Activated CD8-positive, alpha-beta memory T cell treated with anti-CD3 and anti-CD28 coated beads, Interleukin-2, amount 10 ng/mL, durations not matched to agents 7 days and 5 days (primary cell): ENCODE measurements around the gene INA. TPM values are rescaled to one million over a fixed set of nuclear protein-coding genes. Genes with fewer than 3 reads are reported as not detected.

Experiments
- ATAC-seq: fragments of 150-1000 bp; cut with Tn5 transposase; one replicate; pipeline ENCODE4 v1.10.0; 2021; ENCODE audit warnings: moderate library complexity
- CTCF ChIA-PET: fragments of 350-600 bp; sonication (Branson Sonifier 250); formaldehyde crosslinking; loops from one replicate; lab custom pipeline; 2021; ENCODE audit warnings: antibody characterized with exemption; lab: Charles Lee
- DNase-seq: peaks from one replicate; pipeline ENCODE4 v3.0.0-alpha.2; 2020
- H3K27ac Mint-ChIP-seq: one replicate; pipeline ENCODE4 v1.8.0; 2021; ENCODE audit warnings: mild to moderate bottlenecking, mixed read lengths
- H3K27me3 Mint-ChIP-seq: one replicate; pipeline ENCODE4 v1.8.0; 2021; ENCODE audit warnings: mixed read lengths
- H3K36me3 Mint-ChIP-seq: one replicate; pipeline ENCODE4 v1.8.0; 2021; ENCODE audit warnings: mild to moderate bottlenecking, mixed read lengths
- H3K4me1 Mint-ChIP-seq: one replicate; pipeline ENCODE4 v1.8.0; 2021; ENCODE audit warnings: mixed read lengths
- H3K4me3 Mint-ChIP-seq: one replicate; pipeline ENCODE4 v1.8.0; 2021; ENCODE audit warnings: mild to moderate bottlenecking, moderate library complexity, mixed read lengths
- H3K9me3 Mint-ChIP-seq: one replicate; pipeline ENCODE4 v1.8.0; 2022; ENCODE audit warnings: low read depth, mixed read lengths
- total RNA-seq, 2 experiments: library from RNA; stranded (reverse); gene quantifications; one replicate each; pipeline ENCODE4 v1.2.3, GENCODE V29; 2021

The INA gene
- total RNA-seq, 2 experiments from 2014 or later = 0.09 to 0.70 TPM

GRCh38 chr10:103334567-103334966 lies 57.6 kb downstream of the INA start:
- H3K4me3 Mint-ChIP-seq = no peak overlapping the region
- no peak overlapping the region for H3K27ac Mint-ChIP-seq
- peaks cover 2% of the 10 kb centered on the region for H3K4me1 Mint-ChIP-seq
- peaks cover 28% of the 10 kb centered on the region for H3K36me3 Mint-ChIP-seq
- CTCF ChIA-PET = interaction anchor here (0.6 to 2.0 kb wide), 16 partner anchors 10 to 1059 kb away, joined by 3 to 15 read pairs (median 3); partner anchors contain the start of genes CNNM2, PCGF6 and WBP1L
- no peaks in the 10 kb centered on the region for H3K9me3 Mint-ChIP-seq
- ATAC-seq (no peak), DNase-seq (no peak)
- no peaks in the 10 kb centered on the region for H3K27me3 Mint-ChIP-seq

GRCh38 chr10:103336370-103336769 lies 59.4 kb downstream of the INA start:
- DNase-seq (no peak), ATAC-seq (no peak)
- Mint-ChIP-seq H3K4me1 (peaks cover 2% of the 10 kb centered on the region), H3K27ac (no peak overlapping the region), H3K4me3 (no peak overlapping the region), H3K27me3 (no peaks in the 10 kb centered on the region), H3K36me3 (peaks cover 23% of the 10 kb centered on the region), H3K9me3 (no peaks in the 10 kb centered on the region)
- CTCF ChIA-PET = interaction anchor here (0.8 to 1.6 kb wide), 2 partner anchors 17 to 28 kb away, joined by 3 to 4 read pairs; no protein-coding TSS in a partner anchor

Other genes with a start within 250 kb of the INA start
- gene NT5C2, start 83.9 kb upstream of the INA start, total RNA-seq = 10 to 100 TPM; 64.4 to 64.9 TPM
- not detected for gene RPEL1, start 31.3 kb upstream of the INA start, total RNA-seq
- gene PCGF6, start 74.0 kb downstream of the INA start, total RNA-seq = 10 to 100 TPM; 17.0 to 17.2 TPM
- 10 to 100 TPM; 15.3 to 16.8 TPM for gene TAF5, start 90.8 kb downstream of the INA start, total RNA-seq
- gene ATP5MK, start 119.3 kb downstream of the INA start, total RNA-seq = 100 to 1,000 TPM; 274 to 387 TPM
- 10 to 100 TPM; 59.4 to 67.7 TPM for gene PDCD11, start 119.5 kb downstream of the INA start, total RNA-seq
- 10 to 100 TPM; 65.6 to 93.4 TPM for gene CALHM2, start 175.2 kb downstream of the INA start, total RNA-seq
- gene CALHM1, start 181.8 kb downstream of the INA start, total RNA-seq = 1 to 10 TPM in 1 of 2 experiments, under 1 TPM in 1; 0.47 to 1.1 TPM
- not detected for gene CALHM3, start 202.1 kb downstream of the INA start, total RNA-seq
- 1 to 10 TPM; 2.2 to 2.5 TPM for gene NEURL1, start 216.6 kb downstream of the INA start, total RNA-seq